ENCODE results near the gene CDC14A. TPM values are rescaled to one million over a fixed set of nuclear protein-coding genes. Genes with fewer than 3 reads are reported as not detected.

Gene CDC14A
- polyA plus RNA-seq, 1 of the 3 experiments (the other 2 are of a cell fraction), result 2.2 TPM

DNA sequence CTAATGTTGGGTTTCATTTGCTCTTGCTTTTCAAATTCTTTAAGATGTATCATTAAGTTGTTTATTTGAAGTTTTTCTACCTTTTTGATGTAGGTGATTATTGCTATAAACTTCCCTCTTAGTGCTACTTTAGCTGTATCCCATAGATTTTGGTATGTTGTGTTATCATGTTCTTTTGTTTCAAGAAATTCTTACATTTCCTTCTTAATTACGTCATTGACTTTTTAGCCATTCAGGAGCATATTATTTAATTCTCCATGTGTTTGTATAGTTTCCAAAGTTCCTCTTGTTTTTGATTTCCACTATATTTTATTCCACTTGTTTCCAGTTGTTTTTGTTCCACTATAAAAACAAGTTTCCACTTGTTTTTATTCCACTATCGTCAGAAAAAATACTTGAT lies 200.6 kb downstream of the CDC14A start:
- no peaks in the 10 kb centered on the region for H3K4me1 ChIP-seq (ENCODE audit: control insufficient read depth in 1 of 2, insufficient read depth in 2 of 2, low read depth in 1 of 2, low read length in 1 of 2)
- no peak overlapping the region for H3K4me2 ChIP-seq
- H3F3A ChIP-seq (replicated peaks; ENCODE audit: insufficient read depth), result no peaks in the 10 kb centered on the region
- no peak overlapping the region for H3K9ac ChIP-seq
- no peak overlapping the region for H2AFZ ChIP-seq (ENCODE audit: low read depth)
- no peak for DNase-seq
- no peaks in the 10 kb centered on the region for H3K79me2 ChIP-seq (ENCODE audit: insufficient read depth)
- WGBS (ENCODE audit: low lambda C conversion rate), result 8% methylated on average over 2 of the region's 2 CpGs
- no peaks in the 10 kb centered on the region for H4K20me1 ChIP-seq (ENCODE audit: insufficient read depth)
- no peaks in the 10 kb centered on the region for H3K27me3 ChIP-seq (ENCODE audit: insufficient read depth)
- ChIA-PET POLR2A (no interaction called here), CTCF (no interaction called here)
- peaks cover 3% of the 10 kb centered on the region; the same call in 1 of the 2 replicates for H3K9me3 ChIP-seq
- H3K27ac ChIP-seq (ENCODE audit: low read depth in 2 of 2, low read length in 1 of 2), result no peak overlapping the region
- no peaks in the 10 kb centered on the region for H3K36me3 ChIP-seq (replicated peaks in 1 of 2; ENCODE audit: control insufficient read depth in 1 of 2, insufficient read depth in 2 of 2, low read length in 1 of 2)
- TF ChIP-seq, protein P1, sequence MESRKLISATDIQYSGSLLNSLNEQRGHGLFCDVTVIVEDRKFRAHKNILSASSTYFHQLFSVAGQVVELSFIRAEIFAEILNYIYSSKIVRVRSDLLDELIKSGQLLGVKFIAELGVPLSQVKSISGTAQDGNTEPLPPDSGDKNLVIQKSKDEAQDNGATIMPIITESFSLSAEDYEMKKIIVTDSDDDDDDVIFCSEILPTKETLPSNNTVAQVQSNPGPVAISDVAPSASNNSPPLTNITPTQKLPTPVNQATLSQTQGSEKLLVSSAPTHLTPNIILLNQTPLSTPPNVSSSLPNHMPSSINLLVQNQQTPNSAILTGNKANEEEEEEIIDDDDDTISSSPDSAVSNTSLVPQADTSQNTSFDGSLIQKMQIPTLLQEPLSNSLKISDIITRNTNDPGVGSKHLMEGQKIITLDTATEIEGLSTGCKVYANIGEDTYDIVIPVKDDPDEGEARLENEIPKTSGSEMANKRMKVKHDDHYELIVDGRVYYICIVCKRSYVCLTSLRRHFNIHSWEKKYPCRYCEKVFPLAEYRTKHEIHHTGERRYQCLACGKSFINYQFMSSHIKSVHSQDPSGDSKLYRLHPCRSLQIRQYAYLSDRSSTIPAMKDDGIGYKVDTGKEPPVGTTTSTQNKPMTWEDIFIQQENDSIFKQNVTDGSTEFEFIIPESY (IDR thresholded peaks at IDR 0.05; ENCODE audit: borderline replicate concordance, low read depth), result no peak
- TF ChIP-seq FOXM1 (IDR thresholded peaks at IDR 0.05; ENCODE audit: low read depth) (no peak), NRF1 (IDR thresholded peaks at IDR 0.05; ENCODE audit: low read depth, low read length) (no peak), YY1 (IDR thresholded peaks at IDR 0.05; ENCODE audit: low read depth) (no peak), SMC3 (IDR thresholded peaks at IDR 0.05; ENCODE audit: low read depth, low read length) (no peak), RCOR1 (IDR thresholded peaks at IDR 0.05; ENCODE audit: low read length) (no peak), RFX5 (IDR thresholded peaks at IDR 0.05; ENCODE audit: low read length) (no peak)
- no peak overlapping the region for H3K4me3 ChIP-seq (ENCODE audit: low read depth in 2 of 2, low read length in 1 of 2)
- H3K9me2 ChIP-seq, result no peaks in the 10 kb centered on the region

DNA sequence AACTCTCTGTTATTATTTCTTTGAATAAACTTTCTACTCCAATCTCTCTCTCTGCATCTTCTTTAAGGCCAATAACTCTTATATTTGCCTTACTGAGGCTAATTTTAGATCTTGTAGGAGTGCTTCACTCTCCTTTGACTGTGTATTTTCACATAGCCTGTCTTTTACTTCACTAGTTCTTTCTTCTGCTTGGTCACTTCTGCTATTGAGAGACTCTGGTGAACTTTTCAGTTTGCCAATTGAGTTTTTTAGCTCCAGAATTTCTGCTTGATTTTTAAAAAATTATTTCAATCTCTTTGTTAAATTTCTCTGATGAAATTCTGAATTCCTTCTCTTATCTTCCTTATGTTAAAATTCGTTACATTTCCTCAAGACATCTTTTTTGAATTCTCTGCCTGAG lies 203.9 kb downstream of the CDC14A start:
- CTCF ChIA-PET, result no interaction called here
- POLR2A ChIA-PET, result no interaction called here
- H3K27ac ChIP-seq (ENCODE audit: low read depth in 2 of 2, low read length in 1 of 2), result no peak overlapping the region
- H3K9ac ChIP-seq, result no peak overlapping the region
- WGBS (ENCODE audit: low lambda C conversion rate), result 16% methylated on average over 1 of the region's 1 CpG
- no peak for DNase-seq
- no peak overlapping the region for H3K4me2 ChIP-seq
- H3K4me3 ChIP-seq (ENCODE audit: low read depth in 2 of 2, low read length in 1 of 2), result no peak overlapping the region
- H4K20me1 ChIP-seq (ENCODE audit: insufficient read depth), result no peaks in the 10 kb centered on the region
- no peaks in the 10 kb centered on the region for H3K79me2 ChIP-seq (ENCODE audit: insufficient read depth)
- H3K36me3 ChIP-seq (replicated peaks in 1 of 2; ENCODE audit: control insufficient read depth in 1 of 2, insufficient read depth in 2 of 2, low read length in 1 of 2), result no peaks in the 10 kb centered on the region
- no peaks in the 10 kb centered on the region for H3K27me3 ChIP-seq (ENCODE audit: insufficient read depth)
- no peak overlapping the region for H2AFZ ChIP-seq (ENCODE audit: low read depth)
- no peaks in the 10 kb centered on the region for H3K9me2 ChIP-seq
- H3K9me3 ChIP-seq, result no peaks in the 10 kb centered on the region; the same call in 1 of the 2 replicates
- no peaks in the 10 kb centered on the region for H3K4me1 ChIP-seq (ENCODE audit: control insufficient read depth in 1 of 2, insufficient read depth in 2 of 2, low read depth in 1 of 2, low read length in 1 of 2)
- H3F3A ChIP-seq (replicated peaks; ENCODE audit: insufficient read depth), result no peaks in the 10 kb centered on the region
- TF ChIP-seq, protein P2, sequence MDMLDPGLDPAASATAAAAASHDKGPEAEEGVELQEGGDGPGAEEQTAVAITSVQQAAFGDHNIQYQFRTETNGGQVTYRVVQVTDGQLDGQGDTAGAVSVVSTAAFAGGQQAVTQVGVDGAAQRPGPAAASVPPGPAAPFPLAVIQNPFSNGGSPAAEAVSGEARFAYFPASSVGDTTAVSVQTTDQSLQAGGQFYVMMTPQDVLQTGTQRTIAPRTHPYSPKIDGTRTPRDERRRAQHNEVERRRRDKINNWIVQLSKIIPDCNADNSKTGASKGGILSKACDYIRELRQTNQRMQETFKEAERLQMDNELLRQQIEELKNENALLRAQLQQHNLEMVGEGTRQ (IDR thresholded peaks at IDR 0.05; ENCODE audit: borderline replicate concordance, low read depth, low read length), result no peak
- no peak for TF ChIP-seq YY1 (IDR thresholded peaks at IDR 0.05; ENCODE audit: low read depth)
- TF ChIP-seq RAD21 (IDR thresholded peaks at IDR 0.05; ENCODE audit: low read length), result no peak
- TF ChIP-seq RXRA (IDR thresholded peaks at IDR 0.05; ENCODE audit: borderline replicate concordance, low read depth), result no peak
- no peak for TF ChIP-seq RCOR1 (IDR thresholded peaks at IDR 0.05; ENCODE audit: low read length)
- TF ChIP-seq FOSL2 (IDR thresholded peaks at IDR 0.05; ENCODE audit: borderline replicate concordance, low read depth), result no peak
- TF ChIP-seq, protein P3, sequence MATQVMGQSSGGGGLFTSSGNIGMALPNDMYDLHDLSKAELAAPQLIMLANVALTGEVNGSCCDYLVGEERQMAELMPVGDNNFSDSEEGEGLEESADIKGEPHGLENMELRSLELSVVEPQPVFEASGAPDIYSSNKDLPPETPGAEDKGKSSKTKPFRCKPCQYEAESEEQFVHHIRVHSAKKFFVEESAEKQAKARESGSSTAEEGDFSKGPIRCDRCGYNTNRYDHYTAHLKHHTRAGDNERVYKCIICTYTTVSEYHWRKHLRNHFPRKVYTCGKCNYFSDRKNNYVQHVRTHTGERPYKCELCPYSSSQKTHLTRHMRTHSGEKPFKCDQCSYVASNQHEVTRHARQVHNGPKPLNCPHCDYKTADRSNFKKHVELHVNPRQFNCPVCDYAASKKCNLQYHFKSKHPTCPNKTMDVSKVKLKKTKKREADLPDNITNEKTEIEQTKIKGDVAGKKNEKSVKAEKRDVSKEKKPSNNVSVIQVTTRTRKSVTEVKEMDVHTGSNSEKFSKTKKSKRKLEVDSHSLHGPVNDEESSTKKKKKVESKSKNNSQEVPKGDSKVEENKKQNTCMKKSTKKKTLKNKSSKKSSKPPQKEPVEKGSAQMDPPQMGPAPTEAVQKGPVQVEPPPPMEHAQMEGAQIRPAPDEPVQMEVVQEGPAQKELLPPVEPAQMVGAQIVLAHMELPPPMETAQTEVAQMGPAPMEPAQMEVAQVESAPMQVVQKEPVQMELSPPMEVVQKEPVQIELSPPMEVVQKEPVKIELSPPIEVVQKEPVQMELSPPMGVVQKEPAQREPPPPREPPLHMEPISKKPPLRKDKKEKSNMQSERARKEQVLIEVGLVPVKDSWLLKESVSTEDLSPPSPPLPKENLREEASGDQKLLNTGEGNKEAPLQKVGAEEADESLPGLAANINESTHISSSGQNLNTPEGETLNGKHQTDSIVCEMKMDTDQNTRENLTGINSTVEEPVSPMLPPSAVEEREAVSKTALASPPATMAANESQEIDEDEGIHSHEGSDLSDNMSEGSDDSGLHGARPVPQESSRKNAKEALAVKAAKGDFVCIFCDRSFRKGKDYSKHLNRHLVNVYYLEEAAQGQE (IDR thresholded peaks at IDR 0.05; ENCODE audit: low read depth, low read length), result no peak
- TF ChIP-seq, protein P4, sequence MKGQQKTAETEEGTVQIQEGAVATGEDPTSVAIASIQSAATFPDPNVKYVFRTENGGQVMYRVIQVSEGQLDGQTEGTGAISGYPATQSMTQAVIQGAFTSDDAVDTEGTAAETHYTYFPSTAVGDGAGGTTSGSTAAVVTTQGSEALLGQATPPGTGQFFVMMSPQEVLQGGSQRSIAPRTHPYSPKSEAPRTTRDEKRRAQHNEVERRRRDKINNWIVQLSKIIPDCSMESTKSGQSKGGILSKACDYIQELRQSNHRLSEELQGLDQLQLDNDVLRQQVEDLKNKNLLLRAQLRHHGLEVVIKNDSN (IDR thresholded peaks at IDR 0.05; ENCODE audit: borderline replicate concordance, low read depth), result no peak
- no peak for TF ChIP-seq TEAD4 (IDR thresholded peaks at IDR 0.05; ENCODE audit: borderline replicate concordance, insufficient read depth)
- TF ChIP-seq, protein P5, sequence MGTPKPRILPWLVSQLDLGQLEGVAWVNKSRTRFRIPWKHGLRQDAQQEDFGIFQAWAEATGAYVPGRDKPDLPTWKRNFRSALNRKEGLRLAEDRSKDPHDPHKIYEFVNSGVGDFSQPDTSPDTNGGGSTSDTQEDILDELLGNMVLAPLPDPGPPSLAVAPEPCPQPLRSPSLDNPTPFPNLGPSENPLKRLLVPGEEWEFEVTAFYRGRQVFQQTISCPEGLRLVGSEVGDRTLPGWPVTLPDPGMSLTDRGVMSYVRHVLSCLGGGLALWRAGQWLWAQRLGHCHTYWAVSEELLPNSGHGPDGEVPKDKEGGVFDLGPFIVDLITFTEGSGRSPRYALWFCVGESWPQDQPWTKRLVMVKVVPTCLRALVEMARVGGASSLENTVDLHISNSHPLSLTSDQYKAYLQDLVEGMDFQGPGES (IDR thresholded peaks at IDR 0.05; ENCODE audit: low read depth, low read length), result no peak
- TF ChIP-seq, protein P6, sequence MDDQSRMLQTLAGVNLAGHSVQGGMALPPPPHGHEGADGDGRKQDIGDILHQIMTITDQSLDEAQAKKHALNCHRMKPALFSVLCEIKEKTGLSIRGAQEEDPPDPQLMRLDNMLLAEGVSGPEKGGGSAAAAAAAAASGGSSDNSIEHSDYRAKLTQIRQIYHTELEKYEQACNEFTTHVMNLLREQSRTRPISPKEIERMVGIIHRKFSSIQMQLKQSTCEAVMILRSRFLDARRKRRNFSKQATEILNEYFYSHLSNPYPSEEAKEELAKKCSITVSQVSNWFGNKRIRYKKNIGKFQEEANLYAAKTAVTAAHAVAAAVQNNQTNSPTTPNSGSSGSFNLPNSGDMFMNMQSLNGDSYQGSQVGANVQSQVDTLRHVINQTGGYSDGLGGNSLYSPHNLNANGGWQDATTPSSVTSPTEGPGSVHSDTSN (IDR thresholded peaks at IDR 0.05), result no peak

Data from SK-N-SH (cell line).